Muscle layer of colon (tissue), 2 donors: ENCODE results near the gene TRPV3.
"Not testable (repeated sequence)": the region's sequence is repeated elsewhere in the genome, so short reads cannot be mapped to it uniquely, and the experiment has no call there.

Source experiments
- H3K27ac ChIP-seq: one replicate; pipeline ENCODE4 v1.7.0; 2013; ENCODE audit warnings: low read depth, mild to moderate bottlenecking, low read length, moderate library complexity
- H3K27me3 ChIP-seq, 2 donors: one replicate each; pipeline ENCODE4 v1.7.0; 2013; ENCODE audit warnings: low read length in 2 of 2, mild to moderate bottlenecking in 2 of 2; ENCODE audit not compliant: insufficient read depth in 2 of 2, control insufficient read depth in 1 of 2
- H3K36me3 ChIP-seq: one replicate; pipeline ENCODE4 v1.7.0; 2013; ENCODE audit warnings: mild to moderate bottlenecking, low read length; ENCODE audit not compliant: insufficient read depth
- H3K4me1 ChIP-seq: one replicate; pipeline ENCODE4 v1.7.0; 2013; ENCODE audit warnings: mild to moderate bottlenecking, low read length; ENCODE audit not compliant: insufficient read depth
- H3K4me3 ChIP-seq, 2 donors: one replicate each; pipeline ENCODE4 v1.7.0; 2013; ENCODE audit warnings: low read length in 2 of 2, low read depth in 1 of 2, mild to moderate bottlenecking in 1 of 2, moderate library complexity in 1 of 2
- H3K9ac ChIP-seq: one replicate; pipeline ENCODE4 v1.7.0; 2013; ENCODE audit warnings: low read length
- H3K9me3 ChIP-seq: one replicate; pipeline ENCODE4 v1.7.0; 2013; ENCODE audit warnings: mild to moderate bottlenecking, low read length
- donor health status: abdominal sarcoma.
- donor health status: Adenocarcinoma of cecum.

TRPV3 gene

GRCh38 chr17:3497101-3497500 is 60.5 kb downstream of the TRPV3 start:
- H3K4me1 ChIP-seq = no peaks in the 10 kb centered on the region
- H3K36me3 ChIP-seq = no peaks in the 10 kb centered on the region
- no peaks in the 10 kb centered on the region for H3K9me3 ChIP-seq
- no peak overlapping the region for H3K27ac ChIP-seq
- no peak overlapping the region for H3K9ac ChIP-seq
- H3K4me3 ChIP-seq = no peak overlapping the region
- no peaks in the 10 kb centered on the region for H3K27me3 ChIP-seq

DNA sequence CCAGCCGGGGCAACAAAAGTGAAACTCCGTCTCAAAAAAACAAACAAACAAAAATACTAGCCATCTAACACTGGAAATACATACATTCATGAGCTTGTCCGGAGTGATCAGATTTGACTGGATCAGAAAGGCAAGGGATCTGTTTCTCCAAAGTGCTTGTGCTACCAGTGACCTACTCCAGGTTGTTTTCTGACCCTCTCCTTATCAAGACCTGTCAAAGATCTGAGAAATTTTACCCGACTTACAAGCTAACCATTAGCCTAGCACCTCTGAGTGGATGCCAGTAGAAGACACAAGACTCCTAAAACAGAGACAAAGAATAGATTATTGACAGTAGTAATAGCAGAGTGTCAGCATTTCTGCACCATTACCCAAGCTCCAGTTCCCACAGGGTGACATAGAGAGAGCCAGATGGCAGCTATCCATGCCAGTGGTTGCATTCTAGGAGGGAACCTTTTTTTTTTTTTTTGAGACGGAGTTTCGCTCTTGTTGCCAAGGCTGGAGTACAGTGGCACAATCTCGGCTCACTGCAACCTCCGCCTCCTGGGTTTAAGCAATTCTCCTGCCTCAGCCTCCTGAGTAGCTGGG is 72.0 kb downstream of the TRPV3 start:
- Histone ChIP-seq H3K4me3 (no peak overlapping the region), H3K9me3 (no peaks in the 10 kb centered on the region), H3K36me3 (no peaks in the 10 kb centered on the region), H3K4me1 (no peaks in the 10 kb centered on the region), H3K27me3 (no peaks in the 10 kb centered on the region), H3K27ac (no peak overlapping the region), H3K9ac (no peak overlapping the region)

DNA sequence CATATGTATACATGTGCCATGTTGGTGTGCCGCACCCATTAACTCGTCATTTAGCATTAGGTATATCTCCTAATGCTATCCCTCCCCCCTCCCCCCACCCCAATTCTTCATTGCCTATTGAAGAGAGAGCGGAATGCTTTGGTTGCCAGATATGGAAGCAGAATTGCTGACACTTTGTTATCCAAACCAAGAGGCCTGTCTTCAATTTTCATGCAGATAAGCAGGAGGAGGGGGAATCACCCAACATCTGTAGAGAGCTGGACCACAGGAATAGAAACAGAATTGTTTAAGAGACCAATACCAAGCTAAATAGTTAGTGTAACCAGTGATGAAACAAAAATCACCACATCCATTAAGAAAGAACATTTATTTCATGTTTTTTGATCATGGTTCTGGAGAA is 74.8 kb downstream of the TRPV3 start:
- Histone ChIP-seq H3K36me3 (no peaks in the 10 kb centered on the region), H3K9me3 (no peaks in the 10 kb centered on the region), H3K4me3 (no peak overlapping the region), H3K27ac (no peak overlapping the region), H3K27me3 (no peaks in the 10 kb centered on the region), H3K4me1 (no peaks in the 10 kb centered on the region), H3K9ac (no peak overlapping the region)

DNA sequence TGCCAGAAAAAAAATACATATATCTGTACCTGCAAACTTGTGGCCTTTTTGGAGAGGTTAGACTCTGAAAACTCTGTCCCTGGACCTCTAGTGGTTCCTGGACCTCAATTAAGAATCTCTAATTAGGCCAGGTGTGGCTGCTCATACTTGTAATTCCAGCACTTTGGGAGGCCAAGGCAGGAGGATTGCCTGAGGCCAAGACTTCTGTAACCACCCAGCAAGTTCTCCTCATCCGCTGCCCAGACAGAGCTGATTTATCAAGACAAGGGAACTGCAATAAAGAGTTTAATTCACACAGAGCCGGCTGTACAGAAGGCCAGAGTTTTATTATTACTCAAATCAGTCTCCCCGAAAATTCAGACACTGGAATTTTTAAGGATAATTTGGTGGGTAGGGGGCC is 77.6 kb downstream of the TRPV3 start:
- Histone ChIP-seq H3K4me3 (no peak overlapping the region), H3K27ac (no peak overlapping the region), H3K4me1 (peaks cover 5% of the 10 kb centered on the region), H3K9me3 (no peaks in the 10 kb centered on the region), H3K27me3 (no peaks in the 10 kb centered on the region), H3K36me3 (no peaks in the 10 kb centered on the region), H3K9ac (no peak overlapping the region)

DNA sequence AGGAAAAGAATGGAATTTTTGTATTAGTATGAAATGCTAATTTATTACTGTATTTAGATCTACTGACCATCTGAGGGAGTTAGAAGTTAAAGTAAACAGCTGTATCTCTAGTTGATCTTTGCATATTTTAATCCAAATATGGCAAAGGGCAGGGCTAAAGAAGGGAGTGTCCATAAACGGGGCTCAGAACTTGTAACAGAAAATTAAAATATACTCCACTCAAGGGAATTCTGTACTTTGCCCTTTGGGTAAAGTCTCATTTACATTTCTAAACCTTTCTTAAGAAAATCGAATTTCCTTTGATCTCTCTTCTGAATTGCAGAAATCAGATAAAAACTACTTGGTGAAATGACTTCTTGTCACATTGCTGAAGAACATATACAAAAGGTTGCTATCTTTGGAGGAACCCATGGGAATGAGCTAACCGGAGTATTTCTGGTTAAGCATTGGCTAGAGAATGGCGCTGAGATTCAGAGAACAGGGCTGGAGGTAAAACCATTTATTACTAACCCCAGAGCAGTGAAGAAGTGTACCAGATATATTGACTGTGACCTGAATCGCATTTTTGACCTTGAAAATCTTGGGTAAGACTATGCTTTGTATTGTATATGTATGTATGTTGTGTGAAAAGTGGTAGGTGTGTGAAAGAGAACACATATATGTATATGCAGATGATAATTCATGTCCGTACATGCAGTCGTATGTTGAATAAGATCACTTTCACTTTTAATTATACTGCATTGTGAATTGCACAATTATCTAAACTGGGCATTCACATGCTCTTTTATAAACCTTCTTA is 81.6 kb downstream of the TRPV3 start, which contains the start of gene ASPA:
Gene ASPA (plus strand): TSS at position 186 of the 799 bp plus-strand sequence. CDS start 163 bp downstream, at position 349.
- H3K27ac ChIP-seq = no peak within 1 kb of the TSS
- no peaks in the 10 kb centered on the region for H3K9me3 ChIP-seq
- H3K4me1 ChIP-seq = peaks cover 10% of the 10 kb centered on the region
- H3K9ac ChIP-seq = no peak within 1 kb of the TSS
- H3K4me3 ChIP-seq = peak within 1 kb of the TSS; percentile 4 to 38
- H3K36me3 ChIP-seq = no peaks in the 10 kb centered on the region
- H3K27me3 ChIP-seq = no peaks in the 10 kb centered on the region

- Histone ChIP-seq H3K4me3 (no peak overlapping the region), H3K27me3 (no peaks in the 10 kb centered on the region), H3K9ac (no peak overlapping the region), H3K27ac (no peak overlapping the region), H3K36me3 (no peaks in the 10 kb centered on the region), H3K4me1 (peaks cover 10% of the 10 kb centered on the region), H3K9me3 (no peaks in the 10 kb centered on the region)
These were observed 82.3 kb downstream of the TRPV3 start for GRCh38 chr17:3475251-3475685.

- H3K4me3 ChIP-seq = no peak overlapping the region
- peaks cover 10% of the 10 kb centered on the region for H3K4me1 ChIP-seq
- no peak overlapping the region for H3K9ac ChIP-seq
- no peaks in the 10 kb centered on the region for H3K27me3 ChIP-seq
- no peaks in the 10 kb centered on the region for H3K9me3 ChIP-seq
- H3K27ac ChIP-seq = no peak overlapping the region
- H3K36me3 ChIP-seq = no peaks in the 10 kb centered on the region
These were observed 83.4 kb downstream of the TRPV3 start for GRCh38 chr17:3474212-3474611.

DNA sequence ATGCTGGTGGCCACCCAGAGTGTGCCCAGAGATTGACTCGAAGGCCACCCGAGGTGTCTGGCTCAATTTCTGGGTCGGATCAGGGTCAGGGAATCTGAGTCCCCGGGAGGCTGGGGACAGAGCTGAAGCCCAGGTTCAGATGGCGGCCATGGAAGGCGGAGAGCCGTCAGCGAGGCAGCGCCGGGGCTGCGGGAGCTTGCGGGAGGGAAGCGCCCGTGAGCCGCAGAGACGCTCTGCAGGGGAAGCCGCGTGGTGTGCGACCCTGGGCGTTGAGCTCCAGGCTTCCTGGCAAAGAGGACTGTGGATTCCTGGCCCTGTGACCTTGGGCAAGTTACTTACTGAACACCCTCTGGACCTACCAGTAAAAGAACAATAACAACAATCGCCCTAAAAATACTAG is 85.5 kb downstream of the TRPV3 start:
- no peak overlapping the region for H3K4me3 ChIP-seq
- H3K9ac ChIP-seq = no peak overlapping the region
- H3K36me3 ChIP-seq = no peaks in the 10 kb centered on the region

GRCh38 chr17:3471599-3471998 is 86.0 kb downstream of the TRPV3 start, which contains the start of gene SPATA22:
Gene SPATA22 (minus strand): TSS chr17:3471819. CDS start chr17:3469325, 2,494 bp downstream.
- H3K4me1 ChIP-seq = peaks cover 10% of the 10 kb centered on the region
- H3K9ac ChIP-seq = no peak within 1 kb of the TSS
- no peaks in the 10 kb centered on the region for H3K36me3 ChIP-seq
- no peaks in the 10 kb centered on the region for H3K27me3 ChIP-seq
- H3K27ac ChIP-seq = no peak within 1 kb of the TSS
- no peaks in the 10 kb centered on the region for H3K9me3 ChIP-seq
- H3K4me3 ChIP-seq = no peak within 1 kb of the TSS

More for the DNA sequence above, 85.5 kb downstream of the TRPV3 start:
- no peaks in the 10 kb centered on the region for H3K9me3 ChIP-seq
- H3K27me3 ChIP-seq = no peaks in the 10 kb centered on the region
- peaks cover 10% of the 10 kb centered on the region for H3K4me1 ChIP-seq
- H3K27ac ChIP-seq = no peak overlapping the region

DNA sequence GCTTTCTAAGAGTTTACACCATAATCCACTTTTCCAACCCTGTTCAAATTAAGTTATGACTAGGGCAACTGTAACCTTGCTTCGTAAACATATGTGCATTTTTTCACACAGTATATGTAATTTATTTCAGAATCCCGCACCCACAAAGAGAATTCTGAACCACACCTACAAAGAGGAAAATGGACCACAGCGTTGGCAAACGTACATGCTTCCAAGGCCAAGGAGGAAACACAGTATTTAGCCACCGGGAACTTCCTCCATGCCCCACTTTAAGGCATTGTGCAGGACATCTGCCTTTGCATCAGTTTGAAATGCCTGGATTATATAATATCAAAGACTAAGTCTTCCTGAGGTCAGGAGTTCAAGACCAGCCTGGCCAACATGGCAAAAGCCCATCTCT is 88.1 kb downstream of the TRPV3 start:
- Histone ChIP-seq H3K36me3 (no peaks in the 10 kb centered on the region), H3K4me3 (no peak overlapping the region), H3K9me3 (no peaks in the 10 kb centered on the region), H3K27ac (no peak overlapping the region), H3K27me3 (no peaks in the 10 kb centered on the region), H3K4me1 (peaks cover under 1% of the 10 kb centered on the region), H3K9ac (no peak overlapping the region)

- not testable (repeated sequence) for H3K9me3 ChIP-seq, H3K27ac ChIP-seq, H3K9ac ChIP-seq, H3K4me3 ChIP-seq, H3K4me1 ChIP-seq, H3K27me3 ChIP-seq, H3K36me3 ChIP-seq
These were observed 91.3 kb downstream of the TRPV3 start for GRCh38 chr17:3466355-3466754.
